Right atrium auricular region (tissue), 2 donors: ENCODE data around the gene C2CD2. TPM values are rescaled to one million over a fixed set of nuclear protein-coding genes. Genes with fewer than 3 reads are reported as not detected.
"Not testable (repeated sequence)": the region's sequence is repeated elsewhere in the genome, so short reads cannot be mapped to it uniquely, and the experiment has no call there.

Source experiments
- DNase-seq: peaks from one replicate; pipeline ENCODE4 v3.0.0-alpha.2; 2019; ENCODE audit warnings: low spot score
- H3K27ac ChIP-seq, 2 donors: fragments of 200-600 bp; sonication (generic); 1 replicate in 1 of 2; 2 replicates in 1 of 2; pipeline ENCODE4 v1.5.1; 2016 to 2019
- H3K27me3 ChIP-seq, 2 donors: fragments of 200-600 bp; sonication (generic); one replicate each; pipeline versions ENCODE4 v1.5.1 to v1.6.0; 2017 to 2019
- H3K36me3 ChIP-seq: fragments of 200-600 bp; sonication (generic); one replicate; pipeline ENCODE4 v1.5.1; 2016
- H3K4me1 ChIP-seq, 2 donors: fragments of 200-600 bp; sonication (generic); one replicate each; pipeline versions ENCODE4 v1.5.1 to v1.6.0; 2017 to 2019
- H3K4me3 ChIP-seq, 2 donors: fragments of 200-600 bp; sonication (generic); 1 replicate in 1 of 2; 2 replicates in 1 of 2; pipeline ENCODE4 v1.5.1; 2017 to 2019; ENCODE audit warnings: mild to moderate bottlenecking in 1 of 2, moderate library complexity in 1 of 2
- H3K9me3 ChIP-seq, 2 donors: fragments of 200-600 bp; sonication (generic); one replicate each; pipeline ENCODE4 v1.5.1; 2019
- total RNA-seq, 2 donors: library from RNA; depleted of rRNA; stranded (reverse); fragments of >200 nt; gene quantifications; one replicate each; pipeline ENCODE4 v1.1.0, GENCODE V29; 2016
- TF ChIP-seq, protein P1 (sequence below), 2 donors: fragments of 200-600 bp; sonication (generic); IDR thresholded peaks; one replicate each; pipeline ENCODE4 v1.5.1; 2019; ENCODE audit warnings: antibody characterized with exemption in 2 of 2

C2CD2 gene
- total RNA-seq, 2 donors from 2014 or later: 8.6 to 9.1 TPM

DNA sequence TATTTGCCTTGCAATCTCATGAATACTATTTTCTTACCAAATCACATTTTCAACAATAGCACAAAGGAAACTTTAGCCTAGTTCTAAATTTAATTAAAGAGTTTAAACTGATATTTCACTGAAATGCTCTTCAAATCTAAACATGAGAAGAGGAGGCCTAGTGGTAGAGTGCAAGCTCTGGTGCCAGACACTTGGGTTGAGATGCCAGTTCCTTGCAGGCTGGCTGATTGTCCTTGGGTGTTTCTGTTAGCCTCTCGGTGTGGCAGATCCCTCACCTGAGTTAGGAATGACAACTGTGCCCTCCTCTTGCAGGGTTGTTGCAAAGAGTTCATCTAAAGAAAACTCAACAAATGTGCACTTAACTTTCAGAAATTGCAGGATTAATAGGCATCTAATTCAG, 43.8 kb upstream of the C2CD2 start:
- Histone ChIP-seq H3K4me3 (no peak overlapping the region), H3K27ac (no peak overlapping the region), H3K36me3 (peaks cover 10% of the 10 kb centered on the region), H3K4me1 (no peaks in the 10 kb centered on the region), H3K27me3 (no peaks in the 10 kb centered on the region), H3K9me3 (no peaks in the 10 kb centered on the region)
- DNase-seq: no peak
- TF ChIP-seq, protein P1, sequence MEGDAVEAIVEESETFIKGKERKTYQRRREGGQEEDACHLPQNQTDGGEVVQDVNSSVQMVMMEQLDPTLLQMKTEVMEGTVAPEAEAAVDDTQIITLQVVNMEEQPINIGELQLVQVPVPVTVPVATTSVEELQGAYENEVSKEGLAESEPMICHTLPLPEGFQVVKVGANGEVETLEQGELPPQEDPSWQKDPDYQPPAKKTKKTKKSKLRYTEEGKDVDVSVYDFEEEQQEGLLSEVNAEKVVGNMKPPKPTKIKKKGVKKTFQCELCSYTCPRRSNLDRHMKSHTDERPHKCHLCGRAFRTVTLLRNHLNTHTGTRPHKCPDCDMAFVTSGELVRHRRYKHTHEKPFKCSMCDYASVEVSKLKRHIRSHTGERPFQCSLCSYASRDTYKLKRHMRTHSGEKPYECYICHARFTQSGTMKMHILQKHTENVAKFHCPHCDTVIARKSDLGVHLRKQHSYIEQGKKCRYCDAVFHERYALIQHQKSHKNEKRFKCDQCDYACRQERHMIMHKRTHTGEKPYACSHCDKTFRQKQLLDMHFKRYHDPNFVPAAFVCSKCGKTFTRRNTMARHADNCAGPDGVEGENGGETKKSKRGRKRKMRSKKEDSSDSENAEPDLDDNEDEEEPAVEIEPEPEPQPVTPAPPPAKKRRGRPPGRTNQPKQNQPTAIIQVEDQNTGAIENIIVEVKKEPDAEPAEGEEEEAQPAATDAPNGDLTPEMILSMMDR (IDR thresholded peaks at IDR 0.05): no peak

DNA sequence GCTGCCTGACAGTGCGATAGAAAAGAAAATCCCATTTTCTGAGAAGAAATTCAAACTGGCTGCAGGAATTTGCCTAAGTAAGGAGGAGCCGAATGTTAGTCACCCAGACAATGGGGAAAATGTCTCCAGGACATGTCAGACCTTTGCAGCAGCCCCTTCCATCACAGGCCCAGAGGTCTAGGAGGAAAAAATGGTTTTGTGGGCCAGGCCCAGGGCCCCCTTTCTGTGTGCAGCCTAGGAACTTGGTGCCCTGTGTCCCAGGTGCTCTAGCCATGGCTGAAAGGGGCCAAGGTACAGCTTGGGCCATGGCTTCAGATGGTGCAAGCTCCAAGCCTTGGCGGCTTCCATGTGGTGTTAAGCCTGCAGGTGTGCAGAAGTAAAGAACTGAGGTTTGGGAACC, 41.8 kb upstream of the C2CD2 start:
- TF ChIP-seq, protein P1 (IDR thresholded peaks at IDR 0.05): no peak
- Histone ChIP-seq H3K27ac (no peak overlapping the region), H3K9me3 (no peaks in the 10 kb centered on the region), H3K27me3 (no peaks in the 10 kb centered on the region), H3K4me3 (no peak overlapping the region), H3K36me3 (peaks cover 31% of the 10 kb centered on the region), H3K4me1 (no peaks in the 10 kb centered on the region)
- no peak for DNase-seq

GRCh38 chr21:41994613-41995012, 40.8 kb upstream of the C2CD2 start:
- H3K27ac ChIP-seq, H3K27me3 ChIP-seq, H3K4me1 ChIP-seq, H3K9me3 ChIP-seq, H3K4me3 ChIP-seq, DNase-seq: not testable (repeated sequence)
- peaks cover 31% of the 10 kb centered on the region for H3K36me3 ChIP-seq

GRCh38 chr21:41993744-41994143, 39.9 kb upstream of the C2CD2 start:
- TF ChIP-seq, protein P1 (IDR thresholded peaks at IDR 0.05): no peak
- Histone ChIP-seq H3K27ac (peak overlapping the region in 1 of 2 donors; percentile 3), H3K4me1 (no peaks in the 10 kb centered on the region), H3K9me3 (no peaks in the 10 kb centered on the region), H3K36me3 (peaks cover 31% of the 10 kb centered on the region), H3K27me3 (no peaks in the 10 kb centered on the region), H3K4me3 (no peak overlapping the region)
- no peak for DNase-seq

DNA sequence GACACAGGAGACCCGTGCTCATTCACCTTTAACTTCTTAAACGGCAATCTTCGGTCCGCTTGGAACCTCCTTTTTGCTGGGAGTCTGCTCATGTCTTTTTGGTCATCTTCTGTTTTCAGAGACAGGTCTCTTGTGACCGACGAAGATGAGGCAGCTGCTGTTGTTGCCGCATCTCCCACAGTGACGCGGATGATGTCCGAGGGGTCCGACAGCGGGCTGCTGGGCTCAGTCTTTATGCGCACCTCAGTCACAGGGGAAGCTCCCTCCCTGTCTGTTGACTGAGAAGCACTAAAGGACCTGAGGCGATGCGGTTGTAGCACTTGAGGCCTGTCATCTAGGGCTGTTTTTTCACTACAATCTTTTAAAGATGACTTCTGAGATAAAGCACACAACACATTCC, 38.8 kb upstream of the C2CD2 start:
- H3K4me1 ChIP-seq: no peaks in the 10 kb centered on the region
- H3K9me3 ChIP-seq: no peaks in the 10 kb centered on the region
- TF ChIP-seq, protein P1 (IDR thresholded peaks at IDR 0.05): no peak
- no peak overlapping the region for H3K4me3 ChIP-seq
- peaks cover 31% of the 10 kb centered on the region for H3K36me3 ChIP-seq
- no peak overlapping the region for H3K27ac ChIP-seq
- H3K27me3 ChIP-seq: no peaks in the 10 kb centered on the region
- DNase-seq: no peak

GRCh38 chr21:41991659-41992058, 37.8 kb upstream of the C2CD2 start:
- Histone ChIP-seq H3K4me3 (no peak overlapping the region), H3K9me3 (no peaks in the 10 kb centered on the region), H3K36me3 (peaks cover 31% of the 10 kb centered on the region), H3K4me1 (no peaks in the 10 kb centered on the region), H3K27me3 (no peaks in the 10 kb centered on the region), H3K27ac (no peak overlapping the region)
- no peak for DNase-seq
- TF ChIP-seq, protein P1 (IDR thresholded peaks at IDR 0.05): no peak
